NCI-H226 (cell line): ENCODE results near the gene AHI1.

Source experiments
- DNase-seq: peaks from one replicate; pipeline ENCODE4 v3.0.0-alpha.2; 2015

Gene AHI1

GRCh38 chr6:135291288-135292076 is 206.1 kb downstream of the AHI1 start:
- peak; percentile 84 for DNase-seq

DNA sequence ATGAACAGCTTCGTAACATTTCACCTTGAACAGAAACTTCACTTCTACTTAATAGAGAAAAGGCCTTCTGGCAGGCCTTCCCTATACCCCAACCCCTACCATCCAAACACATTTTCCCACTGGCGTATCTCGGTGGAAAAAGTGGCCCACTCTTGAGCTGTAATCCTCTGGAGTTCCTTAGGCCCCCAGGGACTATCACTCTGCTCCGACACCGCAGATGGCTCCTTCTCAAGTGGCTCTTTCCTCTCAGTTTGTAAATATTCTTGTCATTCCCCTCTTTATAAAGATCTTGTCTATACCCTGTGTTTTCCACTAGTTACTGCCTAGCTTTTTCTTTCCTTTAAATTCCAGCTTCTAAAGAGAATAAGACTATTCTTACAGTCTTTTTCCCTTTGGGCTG is 207.7 kb downstream of the AHI1 start:
- DNase-seq = no peak

DNA sequence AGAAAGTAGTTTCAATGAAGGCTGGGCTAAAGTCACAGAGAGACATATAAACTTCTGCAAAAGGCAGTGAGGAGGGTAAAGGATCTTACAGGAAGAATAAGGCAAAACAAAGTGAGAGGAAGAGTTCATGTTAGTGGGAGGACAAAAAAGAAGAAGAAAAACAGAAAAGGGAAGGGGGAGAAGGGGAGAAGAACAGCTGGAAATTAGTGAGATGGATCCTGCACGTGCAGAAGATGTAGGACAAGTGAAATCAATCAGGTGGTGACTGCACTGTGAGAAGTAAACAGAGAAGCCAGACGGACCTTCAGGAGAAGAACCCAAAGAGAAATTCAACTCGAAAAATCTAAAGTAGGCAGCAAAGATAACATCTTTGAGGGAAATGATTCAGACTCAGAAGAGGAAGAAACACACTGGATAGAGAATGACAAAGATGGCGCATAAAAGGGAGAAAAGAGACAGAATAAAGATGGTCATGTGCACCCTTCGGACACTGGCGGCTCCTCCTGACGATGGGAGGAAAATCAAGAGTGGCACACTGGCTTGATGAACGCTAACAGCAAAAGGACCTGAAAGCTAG is 210.5 kb downstream of the AHI1 start:
- DNase-seq = no peak

- no peak for DNase-seq
Observed at GRCh38 chr6:135285165-135285564, 212.4 kb downstream of the AHI1 start.

- no peak for DNase-seq
Observed at GRCh38 chr6:135283926-135284325, 213.6 kb downstream of the AHI1 start.

GRCh38 chr6:135282395-135282794 is 215.1 kb downstream of the AHI1 start:
- no peak for DNase-seq

GRCh38 chr6:135281964-135282363 is 215.6 kb downstream of the AHI1 start:
- DNase-seq = no peak

GRCh38 chr6:135281227-135281626 is 216.3 kb downstream of the AHI1 start:
- DNase-seq = no peak

DNA sequence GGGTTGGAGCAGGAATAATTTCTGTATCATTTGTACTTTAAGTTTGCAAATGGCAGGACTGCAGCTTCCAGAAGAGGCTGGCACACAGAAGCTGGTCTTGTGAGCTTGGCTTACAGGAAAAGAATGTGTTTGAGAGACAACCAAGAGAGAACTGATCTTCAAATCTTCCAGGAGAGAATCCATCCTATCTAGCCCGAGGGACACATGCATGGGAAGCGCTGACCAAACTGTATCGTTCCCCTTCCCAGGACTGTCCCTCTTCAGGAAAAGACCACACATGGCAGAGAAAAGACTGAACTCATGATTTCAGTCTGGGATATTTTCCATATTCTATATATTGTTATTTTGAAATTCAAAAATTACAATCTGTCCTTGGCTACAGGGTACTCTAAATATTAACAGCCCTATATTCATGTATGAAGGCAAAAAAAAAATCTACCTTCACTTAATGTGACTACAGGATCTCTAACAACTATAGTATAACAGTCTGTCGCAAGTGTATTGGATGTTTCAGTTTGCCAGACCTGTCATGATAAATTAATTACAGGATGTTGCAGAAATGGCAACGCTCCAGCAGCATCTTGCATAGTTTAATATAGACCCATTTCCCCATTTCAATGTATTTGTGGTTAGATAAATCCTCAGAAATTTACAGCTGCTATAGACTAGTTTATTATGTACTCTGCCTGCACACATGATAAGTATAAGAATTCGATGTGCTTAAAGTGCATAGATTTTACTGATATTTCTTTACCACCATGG is 217.0 kb downstream of the AHI1 start:
- DNase-seq = peak; percentile 53

GRCh38 chr6:135277422-135277821 is 220.1 kb downstream of the AHI1 start:
- DNase-seq = no peak

GRCh38 chr6:135274561-135275293 is 222.8 kb downstream of the AHI1 start:
- DNase-seq = no peak

- DNase-seq = no peak
Observed at GRCh38 chr6:135271626-135272025, 225.9 kb downstream of the AHI1 start.

DNA sequence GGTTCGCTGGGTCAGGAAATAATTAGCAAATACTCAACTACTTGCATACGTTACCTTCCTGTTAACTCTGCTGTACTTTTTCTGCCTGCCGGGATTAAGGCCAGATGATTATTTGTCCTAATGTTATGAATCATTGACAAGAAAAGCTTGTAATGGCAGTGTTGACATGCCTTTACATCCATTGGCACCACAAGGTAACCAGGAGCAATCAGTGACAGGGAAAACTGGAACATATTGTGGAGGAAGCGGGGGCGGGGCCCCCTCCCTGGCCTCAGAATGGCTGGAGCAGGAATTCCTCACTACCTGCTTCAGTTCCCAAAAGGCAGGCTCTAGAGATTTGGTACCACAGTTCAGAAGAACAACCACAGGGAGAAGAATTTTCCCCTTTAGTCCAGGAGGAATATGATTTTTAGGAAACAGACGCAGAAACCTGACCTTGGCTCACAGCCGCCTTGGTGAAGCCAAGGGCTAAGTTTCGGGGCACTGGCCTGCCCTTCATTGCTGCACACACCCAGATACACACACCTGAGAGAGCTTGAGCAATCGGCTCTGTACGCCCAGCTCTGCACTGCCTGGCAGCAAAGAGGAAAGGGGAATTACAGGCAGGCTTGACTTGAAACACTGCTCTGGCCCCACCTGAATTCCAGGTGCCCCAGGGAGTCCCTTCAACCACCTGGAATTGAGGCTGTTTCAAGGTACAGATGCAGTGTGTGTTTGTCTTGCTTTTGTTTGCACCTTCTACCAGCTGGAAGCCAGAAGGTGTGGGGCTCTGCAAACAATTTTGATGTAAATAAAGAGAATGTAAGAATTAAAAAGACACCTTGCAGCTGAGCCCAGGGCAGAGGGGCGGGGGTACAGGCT is 226.6 kb downstream of the AHI1 start:
- no peak for DNase-seq

DNA sequence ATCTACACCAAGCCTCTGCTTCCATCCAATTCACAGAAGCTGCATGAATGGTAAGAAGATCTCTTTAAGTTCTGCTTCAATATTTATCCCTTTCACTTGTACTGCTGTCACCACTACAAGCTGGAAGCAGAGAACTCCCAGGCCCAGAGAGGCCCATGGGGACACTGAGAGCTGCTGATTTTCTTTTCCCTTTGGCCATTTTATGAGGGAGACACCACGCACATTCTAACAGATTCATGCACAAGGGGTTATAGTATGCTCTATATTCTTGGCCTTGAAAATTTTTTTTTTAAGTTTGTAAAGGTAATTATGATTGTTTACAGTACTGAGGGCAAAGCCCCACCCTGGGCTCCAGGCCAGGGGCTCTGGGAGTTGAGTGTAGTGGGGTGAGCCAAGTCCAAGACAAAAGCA is 228.1 kb downstream of the AHI1 start:
- no peak for DNase-seq

DNA sequence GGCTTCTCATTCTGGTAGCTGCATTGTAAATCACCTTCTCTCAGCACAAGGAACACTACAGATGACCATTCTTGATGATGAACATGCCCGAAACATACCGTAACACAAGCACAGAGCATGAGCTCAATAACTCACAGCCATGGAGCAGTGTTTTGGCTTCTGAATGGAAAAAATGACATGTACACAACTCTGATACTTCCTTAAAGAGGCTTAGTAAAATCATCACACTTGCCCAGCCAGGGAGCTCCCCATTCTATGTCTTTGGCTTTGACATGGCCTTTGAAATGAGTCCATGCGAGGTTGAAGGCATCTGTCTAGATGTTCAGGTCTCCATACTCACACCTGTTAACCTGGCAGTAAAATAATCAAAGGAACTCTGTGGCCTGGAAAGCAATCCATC is 228.8 kb downstream of the AHI1 start:
- DNase-seq = no peak

- no peak for DNase-seq
Observed at GRCh38 chr6:135268263-135268662, 229.3 kb downstream of the AHI1 start.

DNA sequence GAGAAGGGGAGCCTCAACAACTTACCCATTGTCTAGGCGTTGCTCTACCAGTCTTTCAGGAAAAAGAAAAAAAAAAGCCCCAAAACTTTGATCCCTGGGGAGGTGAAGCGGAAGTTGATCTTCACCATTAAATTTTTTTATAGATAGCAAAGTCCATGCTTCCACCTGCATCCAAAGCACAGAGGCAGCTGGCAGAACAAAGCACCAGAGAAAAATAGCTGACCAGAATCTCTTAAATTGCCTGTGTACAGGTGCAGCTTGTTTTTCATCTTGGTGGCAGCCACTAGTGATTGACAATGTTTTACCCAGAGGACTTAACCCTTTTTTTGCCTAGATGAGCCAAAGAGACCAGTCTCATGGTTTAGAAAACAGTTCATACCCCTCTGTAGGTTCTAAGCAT is 230.5 kb downstream of the AHI1 start:
- no peak for DNase-seq

DNA sequence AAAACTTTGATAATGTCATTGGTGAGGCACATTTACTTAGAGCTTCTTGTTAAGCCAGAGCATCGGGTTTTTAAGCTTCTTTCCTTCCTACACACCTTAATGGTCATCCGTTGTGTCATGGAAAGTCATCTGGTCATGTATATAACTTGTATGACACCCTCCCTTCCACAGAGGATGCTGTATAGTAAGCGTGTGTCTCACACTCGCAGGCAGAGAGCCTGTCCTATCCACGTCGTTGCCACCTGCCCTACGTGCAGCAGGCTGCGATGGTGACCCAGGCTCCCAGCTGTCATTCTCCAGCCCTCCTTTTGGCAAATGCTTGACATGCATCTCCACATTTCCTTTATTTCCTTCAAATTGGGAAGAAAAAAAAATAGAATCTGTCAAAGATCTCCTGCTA is 230.9 kb downstream of the AHI1 start:
- DNase-seq = no peak

GRCh38 chr6:135265278-135265677 is 232.3 kb downstream of the AHI1 start:
- DNase-seq = no peak

GRCh38 chr6:135261872-135262725 is 235.4 kb downstream of the AHI1 start:
- DNase-seq = no peak

- no peak for DNase-seq
Observed at GRCh38 chr6:135260612-135261011, 236.9 kb downstream of the AHI1 start.
